Amniotic stem cell (primary cell): Measurements from ENCODE around the gene LRP1B.

Experiments
- DNase-seq: peaks from one replicate; lab custom pipeline; 2025; lab: John Stamatoyannopoulos, UW

The LRP1B gene

DNA sequence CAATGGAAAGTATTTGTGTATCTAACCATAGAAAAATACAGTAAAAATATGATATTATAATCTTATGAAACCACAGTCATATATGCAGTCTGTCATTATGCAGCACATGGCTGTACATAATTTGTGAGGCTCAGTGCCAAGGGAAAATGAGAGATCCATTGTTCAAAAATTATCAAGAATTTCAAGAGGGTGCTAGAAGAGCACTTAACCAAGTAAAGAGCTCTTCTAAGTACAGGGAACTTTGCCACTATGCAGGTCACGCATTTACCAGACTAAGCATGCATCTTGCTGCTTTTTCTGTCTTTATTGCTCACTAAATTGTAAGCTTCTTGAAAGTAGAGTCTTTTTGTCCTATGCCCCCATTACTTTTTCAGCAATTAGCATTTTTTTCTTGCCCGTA, 438.0 kb downstream of the LRP1B start:
- DNase-seq: no peak

GRCh38 chr2:141676139-141676538, 454.7 kb downstream of the LRP1B start:
- no peak for DNase-seq

DNA sequence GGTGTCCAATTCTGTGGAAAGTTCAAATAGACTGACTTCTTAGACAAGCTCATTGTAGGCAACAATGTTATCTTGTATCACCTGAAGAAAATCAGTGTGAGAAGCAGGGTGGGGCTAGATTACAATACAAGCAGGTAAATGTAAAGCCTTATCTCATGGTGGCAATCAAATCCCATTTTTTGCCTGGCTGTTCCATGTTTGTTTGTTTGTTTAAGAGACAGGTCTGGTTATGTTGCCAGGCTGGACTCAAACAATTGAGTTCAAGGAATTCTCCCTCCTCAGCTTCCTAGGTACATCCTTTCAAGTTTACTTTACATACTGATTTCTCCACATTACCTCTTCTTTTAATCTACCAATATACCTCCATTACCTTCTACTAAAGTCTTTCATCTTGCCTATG, 464.6 kb downstream of the LRP1B start:
- no peak for DNase-seq

DNA sequence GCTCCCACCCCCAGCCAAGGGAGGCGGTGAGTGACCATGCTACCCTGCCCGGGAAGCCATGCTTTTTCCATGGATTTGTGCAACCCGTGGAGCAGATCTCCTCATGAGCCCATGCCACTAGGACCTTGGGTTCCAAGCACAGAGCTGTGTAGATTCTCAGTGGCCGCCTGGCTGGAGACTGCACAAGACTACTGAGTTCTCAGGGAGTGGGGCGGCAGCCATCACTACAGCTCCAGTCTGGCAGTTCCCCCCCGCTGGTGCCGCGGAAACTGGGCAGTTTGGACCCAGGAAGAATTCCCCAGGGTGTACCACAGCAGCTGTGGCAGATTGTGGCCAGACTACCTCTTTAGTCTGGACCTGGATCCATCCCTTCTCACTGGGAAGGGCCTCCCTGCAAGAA, 470.6 kb downstream of the LRP1B start:
- no peak for DNase-seq

DNA sequence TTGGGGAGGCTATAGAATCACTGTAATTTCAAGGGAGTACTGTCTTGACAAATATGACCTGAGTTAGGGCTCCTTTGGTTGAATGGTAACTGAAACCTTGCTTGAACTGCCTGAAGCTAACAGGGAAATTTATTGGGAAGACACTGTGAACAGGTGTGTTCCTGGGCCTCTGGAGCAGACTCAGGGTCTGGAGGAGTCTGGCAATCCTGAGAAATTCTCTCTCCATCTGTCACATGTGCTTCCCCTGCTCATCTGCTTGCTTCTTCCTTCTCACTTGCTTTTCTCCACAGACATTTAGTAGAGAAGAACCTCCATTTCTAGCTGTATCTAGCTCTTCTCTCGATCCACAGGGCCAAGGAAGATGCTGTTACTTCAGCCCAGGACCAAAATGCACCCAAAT, 476.5 kb downstream of the LRP1B start:
- DNase-seq: no peak

- DNase-seq: no peak
Measured at GRCh38 chr2:141653184-141653583, 477.6 kb downstream of the LRP1B start.

DNA sequence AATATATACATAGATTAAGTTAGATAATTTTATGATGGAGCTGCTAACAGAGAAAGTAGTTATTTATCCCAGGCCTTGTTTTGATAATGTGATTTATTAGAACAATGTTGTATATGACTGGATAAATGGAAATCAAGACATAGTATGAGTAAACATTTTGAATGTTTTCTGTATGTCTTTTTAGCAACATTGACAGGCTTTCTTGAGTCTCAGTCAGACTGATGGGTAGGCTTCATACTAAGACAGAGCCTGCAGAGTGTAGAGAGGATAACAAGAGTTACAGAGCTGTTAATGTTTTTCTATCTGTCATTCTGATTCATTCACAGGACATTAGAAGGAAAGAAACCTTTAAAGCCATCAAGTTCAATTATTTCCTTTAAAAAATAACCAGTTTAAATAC, 478.5 kb downstream of the LRP1B start:
- no peak for DNase-seq

- DNase-seq: no peak
Measured at GRCh38 chr2:141647353-141647752, 483.5 kb downstream of the LRP1B start.

DNA sequence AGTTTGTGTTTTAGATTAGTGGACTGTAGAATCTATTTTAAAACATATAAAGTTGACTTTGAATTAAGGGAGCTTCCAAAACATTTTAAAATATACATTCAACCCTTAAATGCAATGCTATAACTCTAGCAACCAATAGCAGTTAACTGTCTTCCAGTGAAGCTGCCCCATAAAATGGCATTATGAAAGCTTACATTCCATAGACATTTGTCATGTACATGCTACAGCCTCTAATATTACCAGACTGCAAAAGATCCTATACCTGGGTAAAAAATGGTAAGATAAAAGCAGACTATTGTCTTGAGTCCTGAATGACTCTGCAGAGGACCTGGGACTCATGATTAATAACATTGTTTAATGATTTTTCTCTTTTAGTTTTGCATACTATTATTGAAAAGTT, 489.4 kb downstream of the LRP1B start:
- no peak for DNase-seq

GRCh38 chr2:141639809-141640208, 491.0 kb downstream of the LRP1B start:
- DNase-seq: no peak

DNA sequence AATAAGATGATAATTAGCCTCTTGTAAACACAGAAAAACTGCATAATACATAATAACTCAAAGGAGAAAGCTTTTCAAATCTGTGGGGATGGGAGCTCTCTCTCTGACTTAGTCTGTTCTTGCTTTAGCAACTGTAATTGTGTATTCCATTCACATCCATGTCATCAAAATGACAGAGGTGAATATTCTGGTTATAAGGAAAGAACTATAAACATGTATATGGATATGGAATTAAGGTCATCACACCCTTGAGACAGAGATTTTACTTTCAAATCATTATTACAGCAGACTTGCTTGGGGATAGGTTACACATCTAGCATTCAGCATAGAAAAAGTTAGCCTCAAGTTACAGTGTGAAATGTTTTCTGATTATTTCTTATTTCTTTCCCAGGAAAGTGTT, 497.7 kb downstream of the LRP1B start:
- DNase-seq: no peak

- DNase-seq: no peak
Measured at GRCh38 chr2:141630407-141630930, 500.3 kb downstream of the LRP1B start.

- DNase-seq: no peak
Measured at GRCh38 chr2:141620372-141620771, 510.4 kb downstream of the LRP1B start.

DNA sequence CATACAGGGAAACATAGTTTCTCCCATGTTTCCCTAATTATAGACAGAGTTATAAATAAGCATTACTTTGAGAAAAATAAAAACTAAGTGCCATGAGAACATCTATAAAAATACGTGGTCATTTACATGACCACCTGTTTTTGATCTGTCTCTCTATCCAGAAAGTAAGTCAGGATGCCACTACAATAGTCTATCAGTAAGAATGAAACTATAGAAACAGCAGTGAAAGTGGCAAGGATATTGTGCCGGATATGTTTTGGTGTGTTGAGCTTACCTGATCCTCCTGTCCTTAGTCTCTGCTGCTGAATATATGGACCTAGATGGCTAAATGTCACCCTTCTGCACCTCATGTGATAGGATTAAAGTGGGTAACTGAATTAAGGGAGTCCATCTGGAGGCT, 512.4 kb downstream of the LRP1B start:
- DNase-seq: no peak

DNA sequence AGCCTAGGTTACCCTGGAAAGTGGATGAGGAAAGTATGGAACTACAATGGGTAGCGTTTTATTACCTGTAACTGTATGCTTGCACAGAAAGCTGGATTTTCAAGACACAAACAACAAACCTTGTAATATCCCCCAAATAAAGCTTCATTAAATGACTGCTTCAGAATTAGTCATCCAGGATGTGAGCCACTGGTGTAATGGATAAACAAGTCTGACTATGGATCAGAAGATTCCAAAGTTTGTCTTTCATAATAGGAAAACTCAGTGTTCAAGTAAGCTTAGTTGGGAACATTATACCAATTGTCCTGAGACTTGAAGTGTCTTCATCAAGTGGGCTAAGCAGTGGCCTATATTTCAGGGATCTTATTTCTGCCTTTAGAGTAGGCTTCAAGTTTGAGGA, 518.8 kb downstream of the LRP1B start:
- no peak for DNase-seq

GRCh38 chr2:141611176-141611571, 519.6 kb downstream of the LRP1B start:
- DNase-seq: no peak

- no peak for DNase-seq
Measured at GRCh38 chr2:141610564-141611175, 520.1 kb downstream of the LRP1B start.

GRCh38 chr2:141605163-141605562, 525.7 kb downstream of the LRP1B start:
- no peak for DNase-seq

DNA sequence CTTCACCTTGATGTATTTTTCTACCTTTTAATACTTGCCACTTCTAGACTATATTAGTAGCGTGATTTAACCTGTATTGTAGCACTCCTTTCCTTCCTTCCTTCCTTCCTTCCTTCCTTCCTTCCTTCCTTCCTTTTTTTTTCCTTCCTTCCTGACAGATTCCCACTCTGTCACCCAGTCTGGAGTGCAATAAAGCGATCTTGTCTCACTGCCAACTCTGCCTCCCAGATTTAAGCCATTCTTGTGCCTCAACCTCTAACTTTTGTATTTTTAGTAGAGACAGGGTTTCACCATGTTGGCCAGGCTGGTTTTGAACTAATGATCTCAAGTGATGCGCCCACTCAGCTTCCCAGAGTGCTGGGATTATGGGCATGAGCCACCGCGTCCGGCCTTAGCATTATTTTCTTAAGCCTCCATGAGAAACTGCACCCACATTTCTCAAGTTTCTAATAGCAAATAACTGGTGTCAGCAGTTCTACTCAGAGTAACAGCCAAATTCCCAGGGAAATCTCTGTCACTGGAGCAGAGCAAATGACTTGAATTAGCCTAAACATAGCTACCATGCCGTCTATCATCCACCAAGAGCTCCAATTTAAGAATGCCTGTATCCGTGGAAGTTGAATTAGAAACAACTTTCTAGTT, 529.2 kb downstream of the LRP1B start:
- no peak for DNase-seq

DNA sequence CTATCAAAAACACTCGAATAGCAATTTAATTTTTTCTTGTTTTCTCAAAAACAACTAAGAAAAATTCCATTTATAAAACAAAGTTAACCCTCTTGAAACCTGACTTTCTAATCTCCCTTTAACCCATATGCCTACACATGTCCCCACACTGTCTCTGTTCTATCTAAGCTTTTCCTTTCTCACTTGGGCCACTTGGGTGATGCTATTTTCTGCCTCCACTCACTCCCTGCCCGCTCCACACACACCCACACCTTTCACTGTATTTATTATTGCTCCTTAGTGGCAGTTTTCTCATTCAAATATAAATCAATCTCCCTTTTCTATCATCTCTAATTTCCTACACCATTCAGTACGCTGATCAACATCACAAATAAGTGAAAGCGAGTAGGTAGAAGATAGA, 531.1 kb downstream of the LRP1B start:
- DNase-seq: no peak

DNA sequence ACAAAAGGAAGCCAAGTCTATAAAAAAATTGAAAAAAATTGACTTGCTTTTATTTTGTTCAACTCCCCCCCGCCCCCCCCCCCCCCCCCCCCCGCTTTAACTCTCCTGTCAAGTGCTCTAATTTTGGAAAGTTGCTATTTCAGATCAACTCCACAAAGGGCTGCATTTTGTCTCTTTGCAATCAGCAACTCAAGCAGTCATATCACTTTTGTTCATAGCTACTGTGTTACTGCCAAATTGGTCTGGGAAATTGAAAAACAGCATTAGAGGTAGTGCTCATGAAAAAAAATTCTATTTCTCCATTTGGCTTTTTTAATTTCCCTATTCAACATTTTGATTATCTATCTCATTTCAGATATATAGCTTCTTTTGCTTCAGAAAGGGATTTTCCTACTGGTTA, 531.8 kb downstream of the LRP1B start:
- no peak for DNase-seq

DNA sequence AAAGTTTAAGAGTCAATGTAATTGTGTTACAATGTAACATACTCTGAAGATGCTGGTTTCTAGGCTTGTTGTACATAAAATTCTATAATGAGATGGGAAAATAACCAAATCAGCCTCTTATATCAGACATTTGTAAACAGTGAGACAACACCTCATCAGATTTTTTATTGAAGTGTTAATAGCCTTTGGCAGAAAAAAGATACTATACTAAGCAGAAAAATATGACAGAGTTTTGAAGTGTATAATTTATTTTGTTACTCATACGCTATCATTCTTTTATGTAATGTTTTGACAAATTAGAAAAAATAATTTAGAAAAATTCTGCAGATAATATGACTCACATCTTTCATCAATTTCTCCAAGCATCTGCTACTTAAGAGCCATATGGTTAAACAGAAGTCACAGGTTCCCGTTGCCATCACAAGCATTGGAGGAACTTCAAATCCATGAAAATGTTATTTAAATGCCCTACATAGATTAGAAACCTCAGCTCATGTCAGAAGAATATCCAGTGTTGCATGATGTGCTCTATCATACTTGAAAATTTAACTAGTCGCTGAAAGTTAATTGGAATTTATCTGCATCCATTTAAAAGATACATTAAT, 535.4 kb downstream of the LRP1B start:
- no peak for DNase-seq

GRCh38 chr2:141591787-141592186, 539.0 kb downstream of the LRP1B start:
- no peak for DNase-seq

DNA sequence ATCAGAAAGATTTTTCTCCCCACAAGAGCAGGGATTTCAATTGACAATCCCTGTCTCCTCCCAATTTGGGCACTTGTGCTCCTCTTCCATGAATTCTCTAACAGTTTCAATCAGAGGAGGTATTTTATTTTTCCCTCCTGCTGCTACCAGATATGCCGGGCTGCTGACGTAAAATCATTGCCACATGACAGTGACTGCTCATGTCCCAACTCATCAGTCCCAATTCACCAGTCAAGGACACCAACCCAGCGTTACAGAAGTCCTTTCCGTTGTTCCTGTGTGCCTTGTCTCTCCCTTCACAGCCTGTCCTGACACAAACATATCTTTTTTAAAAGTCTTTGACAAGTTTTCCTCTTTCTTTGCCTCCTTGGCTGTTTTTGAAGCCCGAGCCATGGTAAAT, 540.2 kb downstream of the LRP1B start:
- DNase-seq: no peak
